ENCODE results near the gene CRYBB1. TPM values are rescaled to one million over a fixed set of nuclear protein-coding genes. Genes with fewer than 3 reads are reported as not detected.
A peak's percentile ranks its signal among the peaks of the same experiment; 100 is the strongest.

Gene CRYBB1
- total and polyA plus RNA-seq, 4 donors: 0.17 to 2.3 (median 0.32) TPM; not detected in 1

DNA sequence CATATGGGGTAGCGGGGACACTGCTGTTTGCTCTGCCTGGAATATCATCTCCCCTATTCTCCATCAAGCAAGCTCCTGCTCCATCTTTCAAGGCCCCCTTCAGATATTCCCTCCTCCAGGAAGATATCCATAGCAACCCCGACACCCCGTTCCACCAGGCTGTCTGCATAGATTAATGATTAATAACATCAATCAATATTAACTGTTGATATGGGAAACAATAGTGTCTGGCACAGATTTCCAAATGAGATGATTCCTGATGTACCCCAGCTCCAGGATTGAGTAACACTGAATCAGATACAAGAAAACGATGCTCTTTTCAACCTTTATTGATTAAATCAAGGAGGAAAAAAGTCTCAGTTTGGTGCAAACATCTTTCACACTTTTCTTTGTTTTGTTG is 20.3 kb downstream of the CRYBB1 start:
- H3K9ac ChIP-seq (ENCODE audit: low read depth in 1 of 2, low read length in 2 of 2): no peak overlapping the region
- 49% methylated on average over 4 of the region's 4 CpGs for WGBS
- peaks cover 0 to 4% (median 2%) of the 10 kb centered on the region in 4 donors for H3K4me1 ChIP-seq (ENCODE audit: control insufficient read depth in 4 of 4, insufficient read depth in 4 of 4, low read length in 3 of 4)
- no peak for DNase-seq (ENCODE audit: low spot score)
- H3K4me3 ChIP-seq (ENCODE audit: low read depth in 1 of 3, low read length in 3 of 3): no peak overlapping the region
- H3K9me3 ChIP-seq (ENCODE audit: control insufficient read depth in 4 of 4, low read length in 3 of 4): no peaks in the 10 kb centered on the region
- H3K27ac ChIP-seq (ENCODE audit: low read depth in 1 of 2, low read length in 2 of 2): no peak overlapping the region
- no peaks in the 10 kb centered on the region for H3K27me3 ChIP-seq (ENCODE audit: control insufficient read depth in 4 of 4, insufficient read depth in 4 of 4, low read length in 3 of 4)
- TF ChIP-seq, protein P1, sequence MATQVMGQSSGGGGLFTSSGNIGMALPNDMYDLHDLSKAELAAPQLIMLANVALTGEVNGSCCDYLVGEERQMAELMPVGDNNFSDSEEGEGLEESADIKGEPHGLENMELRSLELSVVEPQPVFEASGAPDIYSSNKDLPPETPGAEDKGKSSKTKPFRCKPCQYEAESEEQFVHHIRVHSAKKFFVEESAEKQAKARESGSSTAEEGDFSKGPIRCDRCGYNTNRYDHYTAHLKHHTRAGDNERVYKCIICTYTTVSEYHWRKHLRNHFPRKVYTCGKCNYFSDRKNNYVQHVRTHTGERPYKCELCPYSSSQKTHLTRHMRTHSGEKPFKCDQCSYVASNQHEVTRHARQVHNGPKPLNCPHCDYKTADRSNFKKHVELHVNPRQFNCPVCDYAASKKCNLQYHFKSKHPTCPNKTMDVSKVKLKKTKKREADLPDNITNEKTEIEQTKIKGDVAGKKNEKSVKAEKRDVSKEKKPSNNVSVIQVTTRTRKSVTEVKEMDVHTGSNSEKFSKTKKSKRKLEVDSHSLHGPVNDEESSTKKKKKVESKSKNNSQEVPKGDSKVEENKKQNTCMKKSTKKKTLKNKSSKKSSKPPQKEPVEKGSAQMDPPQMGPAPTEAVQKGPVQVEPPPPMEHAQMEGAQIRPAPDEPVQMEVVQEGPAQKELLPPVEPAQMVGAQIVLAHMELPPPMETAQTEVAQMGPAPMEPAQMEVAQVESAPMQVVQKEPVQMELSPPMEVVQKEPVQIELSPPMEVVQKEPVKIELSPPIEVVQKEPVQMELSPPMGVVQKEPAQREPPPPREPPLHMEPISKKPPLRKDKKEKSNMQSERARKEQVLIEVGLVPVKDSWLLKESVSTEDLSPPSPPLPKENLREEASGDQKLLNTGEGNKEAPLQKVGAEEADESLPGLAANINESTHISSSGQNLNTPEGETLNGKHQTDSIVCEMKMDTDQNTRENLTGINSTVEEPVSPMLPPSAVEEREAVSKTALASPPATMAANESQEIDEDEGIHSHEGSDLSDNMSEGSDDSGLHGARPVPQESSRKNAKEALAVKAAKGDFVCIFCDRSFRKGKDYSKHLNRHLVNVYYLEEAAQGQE (IDR thresholded peaks at IDR 0.05): no peak
- TF ChIP-seq RXRA (IDR thresholded peaks at IDR 0.05) (peak in 1 of 2 donors; percentile 22), HNF4A (conservative IDR thresholded peaks at IDR 0.05) (peak in 1 of 2 donors; percentile 26), HNF4G (IDR thresholded peaks at IDR 0.05) (no peak)
- no peaks in the 10 kb centered on the region for H3K36me3 ChIP-seq (ENCODE audit: control insufficient read depth in 4 of 4, insufficient read depth in 3 of 4, low read depth in 1 of 4, low read length in 3 of 4)

DNA sequence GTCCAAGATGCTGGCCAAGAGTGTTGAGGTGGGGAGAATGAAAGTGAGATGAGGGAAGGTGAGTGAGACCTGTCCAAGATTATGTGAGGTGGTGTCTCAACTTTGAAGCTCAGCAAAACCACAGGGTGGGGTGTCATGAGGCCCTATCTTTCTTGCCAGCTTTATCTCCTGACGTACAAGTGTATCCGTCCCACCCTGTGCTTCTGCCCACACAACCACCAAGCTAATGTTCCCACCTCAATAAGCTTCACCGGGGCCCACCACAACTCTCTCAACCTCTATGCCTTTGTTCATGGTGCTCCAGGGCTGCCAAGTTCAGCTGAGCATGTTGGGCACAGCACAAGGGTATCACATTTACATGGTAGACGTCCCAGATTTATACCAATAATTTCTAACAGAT is 20.8 kb downstream of the CRYBB1 start:
- Histone ChIP-seq H3K36me3 (ENCODE audit: control insufficient read depth in 4 of 4, insufficient read depth in 3 of 4, low read depth in 1 of 4, low read length in 3 of 4) (no peaks in the 10 kb centered on the region), H3K27ac (ENCODE audit: low read depth in 1 of 2, low read length in 2 of 2) (no peak overlapping the region), H3K27me3 (ENCODE audit: control insufficient read depth in 4 of 4, insufficient read depth in 4 of 4, low read length in 3 of 4) (no peaks in the 10 kb centered on the region), H3K4me3 (ENCODE audit: low read depth in 1 of 3, low read length in 3 of 3) (no peak overlapping the region), H3K9ac (ENCODE audit: low read depth in 1 of 2, low read length in 2 of 2) (no peak overlapping the region), H3K4me1 (ENCODE audit: control insufficient read depth in 4 of 4, insufficient read depth in 4 of 4, low read length in 3 of 4) (peaks cover 0 to 4% (median 2%) of the 10 kb centered on the region in 4 donors), H3K9me3 (ENCODE audit: control insufficient read depth in 4 of 4, low read length in 3 of 4) (no peaks in the 10 kb centered on the region)
- TF ChIP-seq NR2F2 (IDR thresholded peaks at IDR 0.05) (no peak), HNF4G (IDR thresholded peaks at IDR 0.05) (no peak), YY1 (IDR thresholded peaks at IDR 0.05) (no peak), RXRA (IDR thresholded peaks at IDR 0.05) (no peak), SP1 (IDR thresholded peaks at IDR 0.05) (no peak), TAF1 (conservative IDR thresholded peaks at IDR 0.05) (no peak)
- no peak for DNase-seq (ENCODE audit: low spot score)
- WGBS: 83% methylated on average over 4 of the region's 4 CpGs

DNA sequence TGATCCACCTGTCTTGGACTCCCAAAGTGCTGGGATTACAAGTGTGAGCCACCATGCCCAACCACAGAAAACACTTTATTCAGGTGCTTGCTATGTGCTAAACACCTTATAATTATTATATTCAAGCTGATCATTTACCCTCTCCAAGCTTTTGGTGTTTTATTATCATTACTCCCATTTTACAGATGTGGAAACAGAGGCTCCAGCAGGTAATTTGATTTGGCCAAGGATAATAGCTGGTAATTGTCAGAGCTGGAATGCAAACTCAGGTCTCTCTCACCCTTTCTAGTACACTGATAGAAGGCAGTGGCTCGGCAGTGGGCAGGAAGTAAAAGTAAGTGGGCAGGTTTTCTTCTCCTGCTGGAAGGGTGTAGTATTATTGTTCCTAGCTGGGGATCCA is 24.1 kb downstream of the CRYBB1 start:
- Histone ChIP-seq H3K36me3 (ENCODE audit: control insufficient read depth in 4 of 4, insufficient read depth in 3 of 4, low read depth in 1 of 4, low read length in 3 of 4) (no peaks in the 10 kb centered on the region), H3K9me3 (ENCODE audit: control insufficient read depth in 4 of 4, low read length in 3 of 4) (no peaks in the 10 kb centered on the region), H3K27me3 (ENCODE audit: control insufficient read depth in 4 of 4, insufficient read depth in 4 of 4, low read length in 3 of 4) (no peaks in the 10 kb centered on the region), H3K9ac (ENCODE audit: low read depth in 1 of 2, low read length in 2 of 2) (no peak overlapping the region), H3K4me1 (ENCODE audit: control insufficient read depth in 4 of 4, insufficient read depth in 4 of 4, low read length in 3 of 4) (peaks cover 0 to 15% (median 10%) of the 10 kb centered on the region in 4 donors), H3K27ac (ENCODE audit: low read depth in 1 of 2, low read length in 2 of 2) (no peak overlapping the region), H3K4me3 (ENCODE audit: low read depth in 1 of 3, low read length in 3 of 3) (no peak overlapping the region)
- WGBS: 63% methylated on average over 1 of the region's 1 CpG
- no peak for DNase-seq (ENCODE audit: low spot score)
- TF ChIP-seq RXRA (IDR thresholded peaks at IDR 0.05) (no peak), FOXA1 (IDR thresholded peaks at IDR 0.05) (no peak), TAF1 (conservative IDR thresholded peaks at IDR 0.05) (no peak), GABPA (IDR thresholded peaks at IDR 0.05 in 1 of 2, conservative IDR thresholded peaks at IDR 0.05 in 1 of 2) (no peak), FOXA2 (IDR thresholded peaks at IDR 0.05) (no peak), SP1 (IDR thresholded peaks at IDR 0.05) (no peak), RAD21 (IDR thresholded peaks at IDR 0.05) (no peak), HNF4A (conservative IDR thresholded peaks at IDR 0.05) (no peak), JUND (IDR thresholded peaks at IDR 0.05) (no peak), EGR1 (IDR thresholded peaks at IDR 0.05; ENCODE audit: low read depth in 2 of 2) (no peak), HNF4G (IDR thresholded peaks at IDR 0.05) (no peak)
- TF ChIP-seq, protein P2, sequence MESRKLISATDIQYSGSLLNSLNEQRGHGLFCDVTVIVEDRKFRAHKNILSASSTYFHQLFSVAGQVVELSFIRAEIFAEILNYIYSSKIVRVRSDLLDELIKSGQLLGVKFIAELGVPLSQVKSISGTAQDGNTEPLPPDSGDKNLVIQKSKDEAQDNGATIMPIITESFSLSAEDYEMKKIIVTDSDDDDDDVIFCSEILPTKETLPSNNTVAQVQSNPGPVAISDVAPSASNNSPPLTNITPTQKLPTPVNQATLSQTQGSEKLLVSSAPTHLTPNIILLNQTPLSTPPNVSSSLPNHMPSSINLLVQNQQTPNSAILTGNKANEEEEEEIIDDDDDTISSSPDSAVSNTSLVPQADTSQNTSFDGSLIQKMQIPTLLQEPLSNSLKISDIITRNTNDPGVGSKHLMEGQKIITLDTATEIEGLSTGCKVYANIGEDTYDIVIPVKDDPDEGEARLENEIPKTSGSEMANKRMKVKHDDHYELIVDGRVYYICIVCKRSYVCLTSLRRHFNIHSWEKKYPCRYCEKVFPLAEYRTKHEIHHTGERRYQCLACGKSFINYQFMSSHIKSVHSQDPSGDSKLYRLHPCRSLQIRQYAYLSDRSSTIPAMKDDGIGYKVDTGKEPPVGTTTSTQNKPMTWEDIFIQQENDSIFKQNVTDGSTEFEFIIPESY (IDR thresholded peaks at IDR 0.05): no peak
- TF ChIP-seq, protein P3, sequence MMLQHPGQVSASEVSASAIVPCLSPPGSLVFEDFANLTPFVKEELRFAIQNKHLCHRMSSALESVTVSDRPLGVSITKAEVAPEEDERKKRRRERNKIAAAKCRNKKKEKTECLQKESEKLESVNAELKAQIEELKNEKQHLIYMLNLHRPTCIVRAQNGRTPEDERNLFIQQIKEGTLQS (IDR thresholded peaks at IDR 0.05): no peak
- TF ChIP-seq, protein P1 (IDR thresholded peaks at IDR 0.05): no peak
- TF ChIP-seq, protein P4, sequence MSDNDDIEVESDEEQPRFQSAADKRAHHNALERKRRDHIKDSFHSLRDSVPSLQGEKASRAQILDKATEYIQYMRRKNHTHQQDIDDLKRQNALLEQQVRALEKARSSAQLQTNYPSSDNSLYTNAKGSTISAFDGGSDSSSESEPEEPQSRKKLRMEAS (IDR thresholded peaks at IDR 0.05): no peak

All from liver (tissue), 9 donors.